ENCODE measurements around the gene BAG5. TPM values are rescaled to one million over a fixed set of nuclear protein-coding genes. Genes with fewer than 3 reads are reported as not detected.
A peak's percentile ranks its signal among the peaks of the same experiment; 100 is the strongest.

The BAG5 gene
- total RNA-seq, 1 experiment from 2014 or later = 36.5 TPM

- Mint-ChIP-seq H3K4me1 (ENCODE audit: low read depth, unreplicated experiment) (peaks cover 31% of the 10 kb centered on the region), H3K27me3 (ENCODE audit: unreplicated experiment) (no peaks in the 10 kb centered on the region), H3K4me3 (ENCODE audit: low read depth, unreplicated experiment) (peak overlapping the region; percentile 74), H3K9me3 (ENCODE audit: low read depth, unreplicated experiment) (no peaks in the 10 kb centered on the region), H3K27ac (ENCODE audit: unreplicated experiment) (peak overlapping the region; percentile 70), H3K36me3 (ENCODE audit: insufficient read depth, unreplicated experiment) (peaks cover 48% of the 10 kb centered on the region)
- intact Hi-C loops (cut with micrococcal nuclease; ENCODE audit: unreplicated experiment) = no loop called here
- DNase-seq = no peak
- CTCF ChIA-PET = interaction anchor here (1.7 kb wide), 1 partner anchor 10 kb away, joined by 10 read pairs; no protein-coding TSS in a partner anchor
- TF ChIP-seq, protein P1, sequence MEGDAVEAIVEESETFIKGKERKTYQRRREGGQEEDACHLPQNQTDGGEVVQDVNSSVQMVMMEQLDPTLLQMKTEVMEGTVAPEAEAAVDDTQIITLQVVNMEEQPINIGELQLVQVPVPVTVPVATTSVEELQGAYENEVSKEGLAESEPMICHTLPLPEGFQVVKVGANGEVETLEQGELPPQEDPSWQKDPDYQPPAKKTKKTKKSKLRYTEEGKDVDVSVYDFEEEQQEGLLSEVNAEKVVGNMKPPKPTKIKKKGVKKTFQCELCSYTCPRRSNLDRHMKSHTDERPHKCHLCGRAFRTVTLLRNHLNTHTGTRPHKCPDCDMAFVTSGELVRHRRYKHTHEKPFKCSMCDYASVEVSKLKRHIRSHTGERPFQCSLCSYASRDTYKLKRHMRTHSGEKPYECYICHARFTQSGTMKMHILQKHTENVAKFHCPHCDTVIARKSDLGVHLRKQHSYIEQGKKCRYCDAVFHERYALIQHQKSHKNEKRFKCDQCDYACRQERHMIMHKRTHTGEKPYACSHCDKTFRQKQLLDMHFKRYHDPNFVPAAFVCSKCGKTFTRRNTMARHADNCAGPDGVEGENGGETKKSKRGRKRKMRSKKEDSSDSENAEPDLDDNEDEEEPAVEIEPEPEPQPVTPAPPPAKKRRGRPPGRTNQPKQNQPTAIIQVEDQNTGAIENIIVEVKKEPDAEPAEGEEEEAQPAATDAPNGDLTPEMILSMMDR (IDR thresholded peaks at IDR 0.05; ENCODE audit: unreplicated experiment) = no peak
- TSS peak; percentile 87 for BruUV-seq (replicated peaks)
These were observed 32.8 kb downstream of the BAG5 start for GRCh38 chr14:103529383-103530365.

DNA sequence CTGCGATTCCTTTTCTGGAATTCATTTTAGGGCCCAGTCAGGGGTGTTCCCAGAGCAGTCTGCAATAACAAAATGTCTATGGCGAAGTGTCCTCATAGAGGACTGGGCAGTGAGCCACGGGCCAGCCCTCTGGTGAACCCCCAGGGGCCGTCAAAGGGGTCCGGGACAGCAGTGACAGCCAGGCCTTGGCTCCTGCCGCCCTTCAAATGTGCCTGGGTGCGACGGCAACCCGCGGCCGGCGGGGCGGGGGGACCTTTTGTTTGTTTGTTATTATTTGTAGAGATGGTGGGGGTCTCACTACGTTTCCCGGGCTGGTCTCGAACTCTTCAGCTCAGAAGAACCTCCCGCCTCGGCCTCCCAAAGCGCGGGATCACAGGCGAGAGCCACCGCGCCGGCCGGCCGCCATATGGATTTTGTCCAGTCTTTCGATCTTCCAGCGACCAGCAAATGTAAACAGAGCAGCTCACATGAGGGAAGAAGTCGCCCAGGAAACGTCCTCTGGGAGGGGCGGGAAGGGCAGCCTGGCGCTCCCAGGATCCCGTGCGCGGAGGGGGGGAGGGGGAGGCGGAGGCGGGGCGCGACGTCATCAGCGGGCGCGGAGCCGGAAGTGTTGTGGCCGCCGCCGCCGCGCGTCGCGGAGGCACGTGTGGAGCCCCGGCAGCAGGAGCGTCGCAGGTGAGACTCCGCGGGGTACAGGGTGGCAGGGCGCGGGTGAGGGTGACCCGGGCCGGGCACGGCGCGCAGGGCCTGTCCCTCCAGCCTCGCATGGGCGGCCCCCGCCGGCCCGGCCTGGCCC lies 33.7 kb downstream of the BAG5 start, which contains the start of gene TRMT61A:
Gene TRMT61A, plus strand, starts transcription at position 610 of the 796 bp plus-strand sequence. CDS start 783 bp downstream, outside the sequence.
- intact Hi-C loops (cut with micrococcal nuclease; ENCODE audit: unreplicated experiment) = no loop called here

DNA sequence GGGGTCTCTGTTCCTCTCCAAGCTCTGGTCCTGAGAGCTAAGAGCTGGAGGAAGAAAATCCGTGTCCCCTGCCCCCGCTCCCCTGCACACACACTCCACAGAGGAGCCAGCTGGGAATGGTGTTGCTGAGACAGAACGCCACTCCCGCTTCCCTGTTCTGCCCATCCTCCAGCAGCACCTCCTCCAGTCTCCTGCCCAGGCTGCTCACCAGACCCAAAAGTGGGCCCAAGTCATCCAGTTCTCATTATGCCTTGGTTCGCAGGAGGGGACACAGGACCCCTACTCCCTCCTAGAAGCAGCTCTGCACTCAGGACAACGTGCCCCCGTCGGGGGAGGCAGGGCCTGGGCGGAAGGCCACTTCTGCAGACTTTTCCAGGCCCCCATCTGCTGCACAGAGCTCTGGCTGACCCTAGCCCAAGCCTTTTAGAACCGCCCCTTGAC lies 34.3 kb downstream of the BAG5 start:
- CTCF ChIA-PET = interaction anchor here (0.6 to 1.7 kb wide), 5 partner anchors 9 to 49 kb away, joined by 4 to 10 read pairs (median 5); no protein-coding TSS in a partner anchor
- Mint-ChIP-seq H3K27ac (ENCODE audit: unreplicated experiment) (peak overlapping the region; percentile 70), H3K4me1 (ENCODE audit: low read depth, unreplicated experiment) (peaks cover 33% of the 10 kb centered on the region), H3K4me3 (ENCODE audit: low read depth, unreplicated experiment) (peak overlapping the region; percentile 74), H3K36me3 (ENCODE audit: insufficient read depth, unreplicated experiment) (peaks cover 51% of the 10 kb centered on the region), H3K9me3 (ENCODE audit: low read depth, unreplicated experiment) (no peaks in the 10 kb centered on the region), H3K27me3 (ENCODE audit: unreplicated experiment) (no peaks in the 10 kb centered on the region)
- no peak for DNase-seq
- intact Hi-C loops (cut with micrococcal nuclease; ENCODE audit: unreplicated experiment) = no loop called here
- no TSS peak for BruUV-seq (replicated peaks)
- TF ChIP-seq, protein P1 (IDR thresholded peaks at IDR 0.05; ENCODE audit: unreplicated experiment) = no peak

More for the DNA sequence above, 33.7 kb downstream of the BAG5 start, which contains the start of gene TRMT61A:
- CTCF ChIA-PET = interaction anchor here (0.6 to 1.7 kb wide), 7 partner anchors 10 to 1277 kb away, joined by 4 to 10 read pairs (median 5); no protein-coding TSS in a partner anchor
- H3K27me3 Mint-ChIP-seq (ENCODE audit: unreplicated experiment) = no peaks in the 10 kb centered on the region
- H3K27ac Mint-ChIP-seq (ENCODE audit: unreplicated experiment) = peak within 1 kb of the TSS; percentile 70
- H3K4me1 Mint-ChIP-seq (ENCODE audit: low read depth, unreplicated experiment) = peaks cover 33% of the 10 kb centered on the region
- H3K4me3 Mint-ChIP-seq (ENCODE audit: low read depth, unreplicated experiment) = peak within 1 kb of the TSS; percentile 74
- TSS peak; percentile 89 for BruUV-seq (replicated peaks)
- TF ChIP-seq, protein P1 (IDR thresholded peaks at IDR 0.05; ENCODE audit: unreplicated experiment) = no peak
- peak; percentile 80 for DNase-seq
- no peaks in the 10 kb centered on the region for H3K9me3 Mint-ChIP-seq (ENCODE audit: low read depth, unreplicated experiment)
- H3K36me3 Mint-ChIP-seq (ENCODE audit: insufficient read depth, unreplicated experiment) = peaks cover 51% of the 10 kb centered on the region

Measured in Calu3 (cell line).